Lung (tissue), 12 donors: Measurements from ENCODE around the gene GALNT13. TPM values are rescaled to one million over a fixed set of nuclear protein-coding genes. Genes with fewer than 3 reads are reported as not detected.

Experiments
- ATAC-seq: fragments of 200-7000 bp; cut with Tn5 transposase; one replicate; pipeline ENCODE4 v1.9.1; 2020; ENCODE audit warnings: moderate number of reproducible peaks; ENCODE audit not compliant: insufficient read depth, low FRiP score
- DNase-seq, 3 donors: peaks; one replicate each; pipeline ENCODE4 v3.0.0-alpha.2; 2013 to 2017
- H3K27ac ChIP-seq, 2 donors: one replicate each; pipeline ENCODE4 v1.5.1; 2013; ENCODE audit warnings: mild to moderate bottlenecking in 2 of 2, moderate library complexity in 2 of 2, control low read depth in 1 of 2, inconsistent platforms in 1 of 2, low read depth in 1 of 2, low read length in 1 of 2
- H3K27me3 ChIP-seq, 3 donors: one replicate each; pipeline ENCODE4 v1.5.1; 2013; ENCODE audit warnings: low read length in 2 of 3; ENCODE audit not compliant: control insufficient read depth in 3 of 3, insufficient read depth in 3 of 3
- H3K36me3 ChIP-seq, 4 donors: one replicate each; pipeline ENCODE4 v1.5.1; 2013; ENCODE audit warnings: low read length in 4 of 4, mild to moderate bottlenecking in 1 of 4, moderate library complexity in 1 of 4; ENCODE audit not compliant: control insufficient read depth in 4 of 4, insufficient read depth in 4 of 4
- H3K4me1 ChIP-seq, 5 donors: one replicate each; pipeline ENCODE4 v1.5.1; 2013; ENCODE audit warnings: low read length in 5 of 5, mild to moderate bottlenecking in 2 of 5, moderate library complexity in 1 of 5; ENCODE audit not compliant: control insufficient read depth in 5 of 5, insufficient read depth in 5 of 5
- H3K4me3 ChIP-seq: one replicate; pipeline ENCODE4 v1.5.1; 2013; ENCODE audit warnings: mild to moderate bottlenecking, control low read depth, moderate library complexity
- H3K9ac ChIP-seq, 2 donors: one replicate each; pipeline ENCODE4 v1.5.1; 2013; ENCODE audit warnings: low read length in 2 of 2, control low read depth in 1 of 2; ENCODE audit not compliant: insufficient read depth in 1 of 2
- H3K9me3 ChIP-seq, 4 donors: one replicate each; pipeline ENCODE4 v1.5.1; 2013; ENCODE audit warnings: low read length in 3 of 4, mild to moderate bottlenecking in 1 of 4, moderate library complexity in 1 of 4; ENCODE audit not compliant: control insufficient read depth in 4 of 4, insufficient read depth in 3 of 4
- WGBS, 2 donors: extraction: QIAGEN DNeasy Blood & Tissue Kit; methylation state at CpG; one replicate each; pipeline ENCODE4 v1.1.7; 2013; 5-methylcytosine and 5-hydroxymethylcytosine counted together
- polyA plus RNA-seq, 2 donors: library from polyadenylated mRNA; stranded (reverse); fragments of 200-250 nt; gene quantifications; one replicate each; pipeline ENCODE4 v1.2.1, GENCODE V29; 2013
- total RNA-seq, 2 donors: library from RNA; depleted of rRNA in 1 of 2; stranded (reverse); fragments of >200 nt in 1 of 2; gene quantifications; one replicate each; pipeline ENCODE4 v1.2.1, GENCODE V29; 2014 to 2021
- TF ChIP-seq, protein P1 (sequence below): IDR thresholded peaks from 2 replicates; pipeline ENCODE4 v1.5.1; 2012; ENCODE audit warnings: mild to moderate bottlenecking; ENCODE audit errors: control extremely low read depth, extremely low read depth
- donor health status: control.
- donor health status: control.
- donor health status: Bipolar disorder and iron deficiency.
- donor health status: healthy.
- donor health status: DM: yes; HTN: yes; CAD: no.

Gene GALNT13
- total and polyA plus RNA-seq, 4 donors, result 0.57 to 3.1 (median 1.2) TPM

DNA sequence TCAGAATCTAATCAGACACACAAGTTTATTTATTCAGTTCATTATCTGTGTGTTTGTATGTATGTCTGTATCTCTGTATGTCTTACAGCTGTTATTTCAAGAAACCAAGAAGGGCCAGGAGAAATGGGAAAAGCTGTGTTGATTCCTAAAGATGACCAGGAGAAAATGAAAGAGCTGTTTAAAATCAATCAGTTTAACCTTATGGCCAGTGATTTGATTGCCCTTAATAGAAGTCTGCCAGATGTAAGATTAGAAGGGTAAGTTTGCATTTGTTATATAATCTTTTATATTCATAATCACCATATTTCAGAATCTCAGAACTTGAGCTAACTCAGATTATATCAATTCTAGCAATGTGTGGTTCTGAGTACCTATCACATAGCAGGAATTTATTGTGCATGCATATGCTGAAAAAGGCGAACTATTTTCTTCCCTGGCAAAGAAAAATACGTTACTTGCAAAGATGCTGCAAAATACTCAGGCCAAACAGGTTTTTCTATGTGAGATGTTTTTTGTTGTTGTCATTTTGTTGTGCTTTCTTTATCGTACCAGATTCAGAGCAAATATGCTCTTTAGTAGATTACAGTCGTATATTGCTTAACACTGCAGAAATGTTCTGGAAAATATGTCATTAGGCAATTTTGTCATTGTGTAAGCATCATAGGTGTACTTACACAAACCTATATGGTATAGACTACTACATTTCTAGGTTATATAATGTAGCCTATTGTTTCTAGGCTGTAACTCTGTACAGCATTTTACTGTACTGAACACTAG lies 268.7 kb downstream of the GALNT13 start:
- ATAC-seq (no peak), DNase-seq (peak in 1 of 3 donors; percentile 13)
- no peak overlapping the region for H3K9ac ChIP-seq
- H3K4me1 ChIP-seq, result no peaks in the 10 kb centered on the region
- no peaks in the 10 kb centered on the region for H3K9me3 ChIP-seq
- no peak overlapping the region for H3K4me3 ChIP-seq
- no peaks in the 10 kb centered on the region for H3K27me3 ChIP-seq
- no peak overlapping the region for H3K27ac ChIP-seq
- no peaks in the 10 kb centered on the region for H3K36me3 ChIP-seq
- TF ChIP-seq, protein P1, sequence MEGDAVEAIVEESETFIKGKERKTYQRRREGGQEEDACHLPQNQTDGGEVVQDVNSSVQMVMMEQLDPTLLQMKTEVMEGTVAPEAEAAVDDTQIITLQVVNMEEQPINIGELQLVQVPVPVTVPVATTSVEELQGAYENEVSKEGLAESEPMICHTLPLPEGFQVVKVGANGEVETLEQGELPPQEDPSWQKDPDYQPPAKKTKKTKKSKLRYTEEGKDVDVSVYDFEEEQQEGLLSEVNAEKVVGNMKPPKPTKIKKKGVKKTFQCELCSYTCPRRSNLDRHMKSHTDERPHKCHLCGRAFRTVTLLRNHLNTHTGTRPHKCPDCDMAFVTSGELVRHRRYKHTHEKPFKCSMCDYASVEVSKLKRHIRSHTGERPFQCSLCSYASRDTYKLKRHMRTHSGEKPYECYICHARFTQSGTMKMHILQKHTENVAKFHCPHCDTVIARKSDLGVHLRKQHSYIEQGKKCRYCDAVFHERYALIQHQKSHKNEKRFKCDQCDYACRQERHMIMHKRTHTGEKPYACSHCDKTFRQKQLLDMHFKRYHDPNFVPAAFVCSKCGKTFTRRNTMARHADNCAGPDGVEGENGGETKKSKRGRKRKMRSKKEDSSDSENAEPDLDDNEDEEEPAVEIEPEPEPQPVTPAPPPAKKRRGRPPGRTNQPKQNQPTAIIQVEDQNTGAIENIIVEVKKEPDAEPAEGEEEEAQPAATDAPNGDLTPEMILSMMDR, result no peak
- whole genome bisulfite sequencing, 2 donors, result 85 to 91% methylated on average over 4 of the region's 4 CpGs

DNA sequence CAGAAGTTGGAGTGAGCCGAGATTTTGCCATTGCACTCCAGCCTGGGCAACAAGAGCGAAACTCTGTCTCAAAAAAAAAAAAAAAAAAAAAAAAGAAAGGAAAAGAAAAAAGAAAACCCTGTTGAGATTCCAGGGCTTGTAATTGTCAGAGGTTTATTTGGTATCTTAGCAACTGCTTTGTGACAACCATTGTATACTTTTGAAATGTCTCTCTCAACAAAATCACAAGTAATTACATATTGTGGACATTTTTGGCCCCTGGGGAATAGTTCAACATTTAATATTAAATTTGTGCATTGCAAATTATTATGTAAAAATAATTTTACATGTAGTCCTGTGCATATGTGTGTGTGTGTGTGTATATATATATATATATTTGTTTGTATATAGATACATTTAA lies 270.8 kb downstream of the GALNT13 start:
- no peaks in the 10 kb centered on the region for H3K36me3 ChIP-seq
- no peak overlapping the region for H3K27ac ChIP-seq
- H3K4me1 ChIP-seq, result no peaks in the 10 kb centered on the region
- TF ChIP-seq, protein P1, result no peak
- ATAC-seq (no peak), DNase-seq (peak in 2 of 3 donors; percentile 38 to 63)
- WGBS, 2 donors, result 80 to 85% methylated on average over 2 of the region's 2 CpGs
- no peak overlapping the region for H3K9ac ChIP-seq
- no peaks in the 10 kb centered on the region for H3K27me3 ChIP-seq
- no peaks in the 10 kb centered on the region for H3K9me3 ChIP-seq
- H3K4me3 ChIP-seq, result no peak overlapping the region

DNA sequence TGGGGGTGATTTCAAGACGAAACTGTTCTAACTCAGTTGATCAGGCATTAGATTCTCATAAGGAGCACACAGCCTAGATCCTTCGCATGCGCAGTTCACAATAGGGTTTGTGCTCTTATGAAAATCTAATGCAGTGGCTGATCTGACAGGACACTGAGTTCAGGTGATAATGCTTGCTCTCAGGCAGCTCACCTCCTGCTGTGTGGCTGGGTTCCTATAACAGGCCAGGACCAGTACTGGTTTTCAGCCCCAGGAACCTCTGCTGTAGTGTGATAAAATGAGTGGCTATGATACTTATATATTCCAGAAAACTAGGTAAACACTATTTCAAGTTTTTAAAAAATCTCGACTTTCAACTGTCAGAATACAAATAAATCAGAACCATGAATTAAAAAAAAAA lies 271.4 kb downstream of the GALNT13 start:
- no peaks in the 10 kb centered on the region for H3K4me1 ChIP-seq
- no peak for DNase-seq
- no peak for ATAC-seq
- no peak overlapping the region for H3K27ac ChIP-seq
- 82 to 84% methylated on average over 4 of the region's 4 CpGs for WGBS, 2 donors
- no peaks in the 10 kb centered on the region for H3K9me3 ChIP-seq
- H3K36me3 ChIP-seq, result no peaks in the 10 kb centered on the region
- H3K27me3 ChIP-seq, result no peaks in the 10 kb centered on the region
- TF ChIP-seq, protein P1, result no peak
- no peak overlapping the region for H3K9ac ChIP-seq
- no peak overlapping the region for H3K4me3 ChIP-seq
